ENCODE results near the gene C22orf23.

C22orf23 gene

DNA sequence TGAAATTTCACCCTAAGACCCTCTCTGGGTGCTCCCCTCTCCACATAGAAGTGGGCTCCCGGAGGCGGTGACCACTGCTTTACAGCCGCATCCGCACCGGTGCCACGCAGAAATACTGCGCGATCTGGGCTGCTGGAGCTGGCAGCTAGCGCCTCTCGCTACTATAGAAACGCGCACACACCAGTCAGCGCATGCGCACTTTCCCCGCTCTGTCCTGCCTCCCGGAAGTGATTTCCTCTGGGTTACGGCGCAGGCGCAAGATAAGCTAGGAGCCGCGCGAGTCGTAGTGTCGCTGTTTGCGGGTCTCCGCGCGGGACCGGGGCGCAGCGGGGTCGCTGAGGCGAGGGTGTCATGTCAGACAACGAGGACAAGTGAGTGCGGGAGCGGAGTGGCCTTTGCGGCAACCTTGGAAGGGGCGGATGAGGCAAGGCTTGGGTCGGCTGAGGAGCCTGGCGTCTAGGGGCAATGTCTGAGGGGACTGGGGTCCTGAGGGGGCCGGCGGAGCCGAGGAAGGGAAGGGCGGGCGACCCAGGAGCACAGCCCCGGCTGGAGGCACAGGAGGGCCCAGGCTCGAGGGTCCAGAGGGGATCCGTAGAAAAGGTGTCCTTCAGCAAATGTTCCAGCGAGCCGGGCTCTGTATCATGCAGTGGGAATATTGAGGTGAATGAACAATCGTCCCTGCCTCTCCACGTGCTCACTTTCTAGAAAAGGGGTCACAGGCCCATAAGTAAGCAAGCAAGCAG lies at the start of gene C22orf23, which contains the start of gene POLR2F:
C22orf23 (minus strand) TSS at position 165 of the 743 bp plus-strand sequence. CDS start 452 bp downstream, outside the sequence.
POLR2F (plus strand) TSS at position 263 of the 743 bp plus-strand sequence; CDS start at position 352, 89 bp downstream.
- peak in 55 of 56 donors; percentile 36 to 96 (median 87) for DNase-seq

DNA sequence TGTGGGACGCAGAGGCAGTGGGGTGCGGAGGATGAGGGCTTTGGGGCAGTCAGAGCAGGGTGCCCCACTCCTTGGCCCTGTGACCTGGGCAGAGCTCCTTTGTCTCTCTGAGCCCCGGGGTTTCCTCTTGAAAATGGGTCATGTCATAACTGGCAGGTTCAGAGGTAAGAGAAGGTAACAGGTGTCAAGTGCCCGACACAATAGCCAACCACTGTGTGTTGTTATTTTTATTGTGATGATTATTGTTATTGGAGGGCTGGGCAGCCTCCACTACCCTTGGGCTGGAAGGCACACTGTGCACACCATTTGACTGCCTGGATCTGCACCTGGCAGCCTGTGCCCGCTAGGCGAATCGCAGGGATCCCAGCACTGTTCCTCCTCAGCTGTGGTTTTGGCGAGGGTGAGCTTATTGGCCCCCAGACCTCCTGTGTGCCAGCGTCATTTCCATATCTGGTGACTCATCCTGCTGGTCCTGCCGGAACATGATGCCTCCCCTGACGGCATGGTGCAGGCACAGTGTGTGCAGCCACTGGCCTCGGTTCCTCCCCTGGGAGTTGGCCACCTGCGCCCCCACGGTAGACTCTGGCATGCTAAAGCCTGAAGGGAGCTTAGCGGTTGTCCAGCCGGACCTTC lies 46.4 kb upstream of the C22orf23 start:
- DNase-seq, result peak in 28 of 56 donors; percentile 23 to 88 (median 45)

DNA sequence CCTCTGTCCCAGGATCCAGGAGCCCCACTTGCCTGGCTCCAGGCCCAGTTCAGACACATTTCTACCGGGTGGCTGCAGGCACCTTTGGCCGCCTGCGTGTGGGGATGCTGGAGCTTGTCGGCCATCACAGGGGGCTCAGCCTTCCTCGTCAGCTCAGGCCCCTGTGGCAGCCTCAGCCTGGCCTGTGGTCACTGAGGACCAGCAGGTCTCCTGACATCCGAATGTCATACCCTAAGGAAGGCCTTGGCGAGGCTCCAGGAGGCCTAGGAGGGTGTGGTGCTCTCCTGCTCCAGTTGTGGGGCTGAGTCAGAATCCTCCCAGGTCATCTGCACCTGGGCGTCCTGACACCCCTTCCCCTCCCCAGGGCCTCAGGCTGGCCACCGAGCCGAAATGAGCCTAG lies 45.8 kb upstream of the C22orf23 start:
- peak in 1 of 56 donors; percentile 56 for DNase-seq

DNA sequence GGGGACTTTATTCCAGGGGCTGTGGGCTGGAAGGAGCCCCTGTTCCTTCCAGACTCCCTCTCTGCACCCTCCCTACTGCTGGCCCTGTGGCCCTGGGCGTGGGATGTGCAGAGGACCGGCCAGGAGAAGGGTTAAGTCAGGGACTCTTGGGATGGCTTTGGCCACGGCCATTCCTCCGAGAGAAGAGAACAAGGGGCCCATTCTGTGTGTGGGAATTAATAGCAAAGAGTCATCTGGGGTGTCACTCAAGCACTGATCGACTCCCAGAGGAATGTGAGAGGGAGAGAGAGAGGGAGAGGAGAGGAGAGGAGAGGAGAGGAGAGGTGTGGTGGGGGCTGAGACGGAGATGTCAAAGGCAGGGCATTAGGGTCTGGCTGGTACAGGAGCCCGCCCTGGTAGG lies 45.1 kb upstream of the C22orf23 start:
- peak in 29 of 56 donors; percentile 31 to 66 (median 51) for DNase-seq

DNA sequence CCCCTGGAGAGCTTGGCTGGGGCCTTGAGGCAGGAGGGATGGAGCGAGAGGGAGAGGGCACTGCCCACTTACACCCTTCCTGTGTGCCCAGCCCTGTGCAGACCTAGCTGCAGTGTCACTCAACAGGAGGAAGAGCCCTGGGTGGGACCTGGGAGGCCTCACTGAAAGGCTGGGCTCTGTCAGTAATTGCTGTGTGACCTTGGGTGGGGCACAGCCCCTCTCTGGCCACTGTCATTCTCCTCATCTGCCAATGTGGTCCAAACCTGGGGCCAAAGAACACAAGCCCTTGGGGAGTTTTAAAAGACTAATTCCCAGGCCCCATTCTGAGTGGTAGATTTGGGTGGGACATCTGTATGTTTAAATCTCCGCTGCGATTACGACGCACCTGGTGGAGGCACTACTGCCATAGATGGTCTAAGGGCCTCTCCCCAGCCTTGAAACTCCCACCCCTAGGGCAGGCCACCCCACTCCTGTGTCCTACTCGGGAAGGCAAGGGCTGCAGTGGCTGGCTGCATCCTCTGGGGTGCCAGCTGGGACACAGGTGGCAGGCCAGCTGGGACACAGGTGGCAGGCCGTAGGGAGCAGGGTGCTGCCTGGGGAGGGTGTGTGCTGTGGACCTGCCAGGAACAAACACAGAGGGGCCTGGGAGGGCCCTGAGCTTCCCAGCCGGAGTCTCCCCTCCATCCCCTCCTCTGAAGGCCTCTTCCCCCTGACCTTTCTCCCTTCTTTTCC lies 43.3 kb upstream of the C22orf23 start:
- peak in 1 of 56 donors; percentile 12 for DNase-seq

DNA sequence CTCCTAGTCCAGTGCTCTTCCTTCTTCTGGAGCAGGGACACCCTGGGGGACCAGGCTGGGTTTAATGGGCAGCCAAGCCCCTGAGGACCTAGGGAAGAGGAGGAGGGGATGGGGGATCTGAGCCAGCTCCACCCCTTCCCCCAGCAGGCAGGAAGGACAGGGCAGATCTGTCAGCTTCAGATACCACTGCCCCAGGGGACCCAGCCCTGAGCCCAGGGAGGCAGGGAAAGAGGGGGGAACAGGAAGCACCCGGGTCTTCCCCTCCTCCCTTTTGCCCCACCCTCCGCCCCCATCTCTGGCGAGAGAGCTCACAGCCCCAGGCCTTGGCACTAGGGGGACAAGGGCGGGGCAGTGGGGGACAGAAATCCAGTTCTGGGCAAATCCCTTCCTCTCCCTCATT lies 42.7 kb upstream of the C22orf23 start:
- no peak for DNase-seq

DNA sequence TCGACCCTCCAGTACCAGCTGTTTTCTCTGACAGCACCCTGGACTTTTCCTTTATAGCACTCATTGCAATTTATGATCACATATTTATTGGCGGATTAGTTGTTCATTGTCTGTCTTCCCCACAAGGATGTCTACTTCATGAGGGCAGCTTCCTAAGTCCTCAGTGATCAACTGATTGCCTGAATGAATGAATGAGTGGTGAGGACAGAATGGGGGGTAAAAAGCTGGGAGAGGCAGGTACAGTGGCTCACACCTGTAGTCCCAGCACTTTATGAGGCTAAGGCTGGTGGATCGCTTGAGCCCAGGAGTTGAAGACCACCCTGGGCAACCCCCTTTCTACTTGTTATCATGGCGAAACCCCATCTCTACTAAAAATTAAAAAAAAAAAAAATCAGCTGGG lies 42.1 kb upstream of the C22orf23 start:
- no peak for DNase-seq

DNA sequence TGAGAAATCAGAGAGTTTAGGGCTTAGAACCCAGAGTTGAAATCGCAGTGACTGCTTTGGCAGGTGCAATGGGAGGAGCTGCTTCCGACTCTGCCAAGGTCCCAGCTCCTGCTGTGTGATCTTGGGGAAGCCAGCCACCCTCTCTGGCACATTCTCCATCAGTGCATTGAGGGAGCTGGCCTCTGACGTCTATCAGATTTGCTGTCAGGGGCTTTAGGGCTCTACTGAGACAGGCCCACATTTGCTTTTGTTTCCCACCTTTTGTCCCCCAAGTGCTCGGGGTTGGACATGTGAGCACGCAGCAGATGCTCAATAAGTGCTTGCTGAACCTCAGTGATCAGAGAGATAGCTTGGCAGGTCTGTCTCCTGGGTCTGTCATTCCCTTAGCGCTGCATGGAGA lies 41.6 kb upstream of the C22orf23 start:
- DNase-seq, result no peak

DNA sequence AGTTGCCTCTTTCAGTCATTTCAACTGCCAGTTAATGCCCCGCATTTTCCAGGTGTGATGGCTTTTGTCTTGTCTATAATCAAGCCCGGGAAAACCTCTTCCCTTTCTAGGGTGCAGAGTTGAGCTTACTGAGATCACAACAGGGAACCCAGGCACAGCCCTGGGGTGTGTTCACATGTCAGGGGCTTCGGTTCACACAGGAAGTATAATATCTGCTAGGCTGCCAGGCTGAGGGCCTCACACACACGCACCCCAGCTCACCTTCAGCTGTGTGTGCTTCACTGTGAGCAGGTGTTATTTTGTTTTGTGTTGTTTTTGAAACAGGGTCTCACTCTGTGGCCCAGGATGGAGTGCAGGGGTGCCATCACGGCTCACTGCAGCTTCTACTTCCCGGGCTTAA lies 40.6 kb upstream of the C22orf23 start:
- no peak for DNase-seq

DNA sequence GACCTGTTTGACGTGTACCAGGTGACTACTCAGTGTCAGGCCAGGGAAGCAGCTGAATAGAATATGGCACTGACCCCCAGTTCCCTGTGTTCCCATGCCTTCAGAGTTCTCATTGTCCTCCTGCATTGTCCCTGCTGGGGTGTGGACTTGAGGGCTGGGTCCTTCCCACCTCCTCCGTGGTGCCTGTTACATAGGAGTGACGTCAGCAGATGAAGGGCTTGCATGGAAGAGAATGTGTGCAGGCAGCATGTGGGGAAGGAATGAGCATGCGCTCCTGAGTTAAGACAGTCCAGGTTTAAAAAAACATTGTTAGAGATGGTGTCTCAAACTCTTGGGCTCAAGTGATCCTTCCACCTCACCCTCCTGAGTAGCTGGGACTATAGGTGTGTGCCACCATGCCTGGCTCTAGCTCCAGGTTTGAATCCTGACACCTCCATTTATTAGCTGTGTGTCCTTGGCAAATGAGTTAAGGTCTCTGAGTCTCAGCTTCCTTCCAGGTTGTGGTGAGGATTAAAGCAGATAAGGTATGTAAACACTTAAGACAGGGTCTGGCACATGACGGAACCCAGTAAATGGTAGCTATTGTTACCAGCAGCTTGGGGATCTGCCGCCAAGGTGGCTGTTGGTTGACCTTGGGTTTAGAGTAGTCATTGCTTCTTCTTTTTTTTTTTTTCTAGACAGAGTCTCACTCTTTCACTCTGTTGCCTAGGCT lies 38.5 kb upstream of the C22orf23 start:
- DNase-seq, result no peak

DNA sequence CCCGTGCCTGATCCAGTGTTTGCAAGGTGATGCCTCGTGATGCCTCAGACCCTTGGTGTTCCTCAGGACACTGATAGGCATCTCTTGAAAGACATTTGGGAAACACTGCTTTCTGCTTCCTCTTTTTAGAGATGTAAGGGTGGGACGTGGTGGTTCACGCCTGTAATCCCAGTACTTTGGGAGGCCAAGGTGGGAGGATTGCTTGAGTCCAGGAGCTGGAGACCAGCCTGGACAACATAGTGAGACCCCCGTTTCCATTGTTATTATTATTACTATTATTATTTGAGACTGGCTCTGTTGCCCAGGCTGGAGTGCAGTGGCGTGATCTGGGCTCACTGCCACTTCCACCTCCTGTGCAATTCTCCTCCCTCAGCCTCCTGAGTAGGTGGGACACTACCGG lies 37.5 kb upstream of the C22orf23 start:
- no peak for DNase-seq

DNA sequence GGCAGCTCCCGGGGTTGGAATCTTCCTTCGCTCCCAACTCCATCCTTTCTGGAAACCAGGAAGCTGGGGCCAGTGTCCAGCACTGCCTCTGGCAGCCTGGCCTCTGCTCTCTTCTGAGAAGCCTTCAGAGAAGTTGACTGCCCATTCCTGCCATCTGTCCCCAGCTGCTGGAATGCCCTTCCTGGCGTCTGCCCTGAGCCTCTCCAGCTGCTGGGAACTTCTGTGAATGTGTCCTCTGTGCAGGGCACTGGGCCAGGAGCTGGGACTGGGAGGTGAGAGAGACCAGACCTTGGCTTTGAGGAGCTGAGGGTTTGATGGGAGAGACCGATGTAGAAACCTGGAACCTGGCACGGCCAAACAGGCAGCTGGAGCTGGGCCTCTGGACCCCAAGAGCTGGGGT lies 36.9 kb upstream of the C22orf23 start:
- DNase-seq, result peak in 3 of 56 donors; percentile 23 to 36 (median 36)

DNA sequence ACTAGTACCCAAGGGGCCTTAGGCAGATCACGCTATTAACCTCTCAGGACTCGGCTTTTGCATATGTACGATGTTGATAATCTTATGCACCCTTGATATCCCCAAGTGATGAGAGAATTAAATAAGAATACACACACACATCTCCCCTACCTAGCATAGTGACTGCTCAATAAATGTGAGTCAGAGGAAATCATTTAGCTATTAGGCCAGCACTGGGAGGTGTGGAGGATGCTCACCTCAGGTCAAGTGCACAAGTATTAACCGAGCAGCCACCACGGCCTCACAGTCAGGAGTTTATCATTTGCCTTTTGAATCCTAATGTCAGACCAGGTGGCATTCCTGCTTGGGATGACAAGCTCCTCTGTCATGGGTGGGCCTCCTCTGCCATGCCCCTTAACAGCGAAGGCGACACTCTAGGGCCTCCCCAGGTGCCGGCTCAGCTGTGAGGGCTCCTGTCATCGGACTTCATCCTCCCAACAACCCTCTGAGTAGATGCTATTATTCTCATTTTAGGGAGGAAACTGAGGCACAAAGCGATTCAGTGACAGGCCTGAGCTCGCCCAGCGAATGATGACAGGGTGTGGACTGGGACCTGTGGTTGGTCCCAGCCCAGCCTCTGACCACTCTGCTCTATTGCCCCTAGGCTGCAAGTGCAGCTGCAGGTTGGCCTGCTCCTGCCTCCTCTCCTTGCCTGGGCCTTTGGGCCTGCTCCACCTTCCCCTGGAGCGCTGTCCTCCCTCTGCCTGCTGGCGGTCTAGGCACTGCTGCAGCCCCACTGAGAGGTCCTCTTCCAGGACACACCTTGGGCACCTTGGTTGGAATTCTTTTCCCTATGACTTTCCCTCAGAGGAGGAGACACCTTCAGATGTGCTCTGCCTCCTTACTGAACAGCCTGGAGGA lies 36.0 kb upstream of the C22orf23 start:
- no peak for DNase-seq

DNA sequence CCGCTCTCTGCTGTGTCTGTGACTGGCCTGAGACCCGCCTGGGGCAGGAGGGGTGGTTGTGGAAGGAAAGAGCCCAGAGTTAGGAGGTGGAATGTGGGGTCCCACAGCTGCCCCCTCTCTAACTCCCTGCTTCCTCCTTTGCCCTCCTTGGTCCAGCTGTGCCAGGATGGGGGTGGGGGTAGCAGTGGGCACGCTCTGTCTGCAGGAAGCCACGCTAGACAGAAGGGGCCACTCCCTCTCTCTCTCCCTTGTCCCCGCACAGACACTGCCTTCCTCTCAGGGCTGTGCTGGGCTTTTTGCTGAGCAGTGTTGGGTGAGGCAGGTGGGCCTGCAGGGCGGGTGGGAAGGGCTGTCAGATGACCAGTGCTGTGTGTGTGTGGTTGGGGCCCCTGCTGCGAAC lies 33.0 kb upstream of the C22orf23 start:
- DNase-seq, result peak in 5 of 56 donors; percentile 43 to 67 (median 56)

DNA sequence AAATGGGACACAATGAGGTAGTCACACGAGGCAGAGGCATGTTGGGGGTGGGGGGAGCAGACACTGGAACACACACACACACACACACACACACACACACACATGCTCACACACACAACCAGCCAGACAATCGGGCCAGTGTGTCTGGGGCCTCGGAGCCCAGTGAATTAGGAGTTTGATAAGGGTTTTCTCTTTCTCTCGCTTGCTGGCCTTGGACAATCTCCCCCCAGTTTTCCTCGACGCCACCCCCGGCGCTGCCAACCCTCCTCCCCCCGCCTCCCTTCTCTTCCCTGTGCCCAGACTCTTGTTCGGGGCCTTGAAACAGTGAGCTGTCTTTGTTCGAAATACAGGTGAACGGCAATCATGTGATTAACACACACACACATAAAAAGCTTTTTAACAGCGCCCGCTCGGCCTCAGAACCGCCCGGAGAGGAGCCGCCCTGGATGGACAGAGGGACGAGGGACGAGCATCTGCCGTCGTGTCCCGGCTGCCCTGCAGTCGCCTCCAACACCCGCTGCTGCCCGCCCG lies 32.4 kb upstream of the C22orf23 start:
- peak in 52 of 56 donors; percentile 34 to 93 (median 81) for DNase-seq

DNA sequence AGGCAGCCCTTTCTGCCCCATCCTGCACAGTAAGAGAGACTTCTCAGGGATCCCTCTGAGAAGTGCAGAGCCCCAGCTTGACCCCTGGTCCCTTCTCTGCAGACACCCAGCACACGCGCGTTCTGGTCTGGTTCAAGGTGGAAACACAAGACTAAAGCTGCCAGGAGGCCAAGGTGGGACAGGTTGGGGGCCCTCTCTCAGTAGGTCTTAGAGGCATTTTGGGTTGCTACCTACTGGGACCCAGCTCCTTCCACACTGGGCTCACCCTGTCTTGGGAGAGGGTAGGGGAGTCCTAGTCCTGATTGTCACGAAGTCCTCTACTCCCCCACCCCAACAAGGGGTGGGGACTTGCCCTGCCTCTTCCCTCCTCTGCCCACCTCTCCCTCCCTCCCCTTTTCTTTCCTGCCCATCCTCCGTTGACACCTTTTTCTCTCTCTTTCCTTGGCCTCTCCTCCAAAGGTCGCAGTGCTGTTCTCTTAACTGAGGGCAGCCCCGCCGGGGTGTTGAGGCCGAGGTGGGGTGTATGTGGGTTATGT lies 31.7 kb upstream of the C22orf23 start:
- peak in 3 of 56 donors; percentile 57 to 65 (median 63) for DNase-seq

DNA sequence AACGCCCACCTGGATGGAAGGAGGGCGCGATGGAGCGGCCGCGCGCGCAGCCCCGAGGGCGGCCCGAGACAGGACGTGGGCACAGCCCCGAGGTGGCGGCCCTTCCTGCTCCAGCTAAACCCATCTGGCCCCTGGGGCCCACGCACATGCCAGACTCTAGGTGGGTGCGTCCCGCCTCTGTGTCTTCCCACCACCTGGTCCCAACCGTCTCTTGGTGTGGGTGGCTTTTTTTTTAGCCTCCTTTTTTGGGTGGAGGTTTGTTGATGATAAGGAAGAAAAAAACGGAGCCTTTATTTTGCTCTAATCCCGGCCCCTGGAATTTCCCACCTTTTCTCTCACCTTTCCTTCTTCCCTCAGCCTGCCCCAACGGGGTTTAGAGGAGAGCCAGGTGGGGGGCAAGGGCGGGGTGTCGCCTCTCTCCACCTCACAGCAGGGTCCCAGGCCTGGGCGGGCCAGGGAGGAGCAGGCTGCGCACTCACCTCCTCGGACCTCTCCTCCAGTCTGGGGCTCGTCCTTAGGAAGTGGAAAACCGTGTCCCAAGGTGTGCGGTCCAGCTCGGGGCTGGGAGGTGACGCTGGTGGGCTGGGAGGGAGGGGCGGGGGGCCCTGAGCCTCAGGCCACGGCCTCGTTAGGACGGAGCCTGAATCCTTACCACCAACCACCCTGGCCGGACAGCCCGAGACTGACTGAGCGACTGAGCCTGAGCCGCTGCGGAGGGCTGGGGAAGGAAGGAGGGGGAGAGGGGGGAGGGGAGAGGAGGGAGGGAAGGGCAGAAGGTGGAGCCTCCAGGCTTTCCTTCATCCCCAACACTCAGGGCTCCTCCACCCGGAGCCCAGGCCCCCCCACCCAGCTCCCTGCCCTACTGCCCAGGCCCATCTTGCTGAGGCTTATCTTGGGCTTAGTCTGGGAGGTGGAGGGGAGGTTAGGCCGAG lies 30.7 kb upstream of the C22orf23 start, which contains the start of gene SOX10:
SOX10 (minus strand) TSS at position 696 of the 932 bp plus-strand sequence. CDS start 771 bp downstream, outside the sequence.
- peak in 51 of 56 donors; percentile 31 to 87 (median 74) for DNase-seq

All from nucleus accumbens (tissue), 56 donors.